SHP77 (cell line): ENCODE measurements around the gene PIEZO1.

Source experiments
- DNase-seq, 2 experiments: peaks; one replicate each; lab custom pipeline; 2025; lab: John Stamatoyannopoulos, UW

PIEZO1 gene

DNA sequence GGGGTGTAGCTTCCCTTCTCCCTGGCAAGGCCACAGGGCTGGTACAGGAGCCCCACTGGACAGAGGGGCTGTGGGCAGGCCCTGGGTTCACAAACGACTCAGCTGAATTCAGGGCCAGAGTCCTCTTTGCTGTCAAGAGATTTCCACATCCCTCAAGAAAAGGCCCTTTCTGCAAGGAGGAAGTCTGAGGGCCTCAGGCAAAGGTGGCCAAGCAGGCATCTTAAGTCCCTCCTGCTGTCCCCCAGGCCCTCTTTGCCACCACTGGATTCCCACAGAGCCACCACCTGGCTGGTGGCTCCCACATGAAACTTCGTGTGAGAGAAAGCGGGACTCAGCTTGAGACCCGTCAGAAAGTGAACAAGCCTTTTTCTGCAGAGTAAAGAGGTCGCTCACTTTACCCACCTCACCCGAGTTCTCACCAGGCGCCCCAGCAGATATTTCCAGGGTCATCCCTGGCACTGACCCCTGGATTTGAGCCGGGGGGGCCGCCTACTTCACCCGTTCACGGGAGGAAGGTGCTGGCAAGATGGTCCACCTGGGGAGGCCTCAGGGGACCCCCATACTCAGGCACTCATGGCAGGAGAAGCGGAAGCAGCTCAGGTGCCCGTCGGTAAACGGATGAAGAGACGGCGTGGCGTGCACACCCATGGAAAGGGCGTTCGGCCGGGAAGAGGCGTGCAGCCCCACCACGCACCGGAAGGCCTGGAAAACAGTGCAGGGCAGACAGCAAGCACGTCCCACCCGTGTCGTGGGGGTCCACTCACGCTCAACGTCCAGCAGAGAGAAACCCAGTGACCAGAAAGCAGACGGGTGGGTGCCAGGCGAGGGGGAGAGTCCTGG lies 82.4 kb downstream of the PIEZO1 start:
- no peak for DNase-seq

- no peak for DNase-seq
Observed at GRCh38 chr16:88701581-88702370, 83.2 kb downstream of the PIEZO1 start.

DNA sequence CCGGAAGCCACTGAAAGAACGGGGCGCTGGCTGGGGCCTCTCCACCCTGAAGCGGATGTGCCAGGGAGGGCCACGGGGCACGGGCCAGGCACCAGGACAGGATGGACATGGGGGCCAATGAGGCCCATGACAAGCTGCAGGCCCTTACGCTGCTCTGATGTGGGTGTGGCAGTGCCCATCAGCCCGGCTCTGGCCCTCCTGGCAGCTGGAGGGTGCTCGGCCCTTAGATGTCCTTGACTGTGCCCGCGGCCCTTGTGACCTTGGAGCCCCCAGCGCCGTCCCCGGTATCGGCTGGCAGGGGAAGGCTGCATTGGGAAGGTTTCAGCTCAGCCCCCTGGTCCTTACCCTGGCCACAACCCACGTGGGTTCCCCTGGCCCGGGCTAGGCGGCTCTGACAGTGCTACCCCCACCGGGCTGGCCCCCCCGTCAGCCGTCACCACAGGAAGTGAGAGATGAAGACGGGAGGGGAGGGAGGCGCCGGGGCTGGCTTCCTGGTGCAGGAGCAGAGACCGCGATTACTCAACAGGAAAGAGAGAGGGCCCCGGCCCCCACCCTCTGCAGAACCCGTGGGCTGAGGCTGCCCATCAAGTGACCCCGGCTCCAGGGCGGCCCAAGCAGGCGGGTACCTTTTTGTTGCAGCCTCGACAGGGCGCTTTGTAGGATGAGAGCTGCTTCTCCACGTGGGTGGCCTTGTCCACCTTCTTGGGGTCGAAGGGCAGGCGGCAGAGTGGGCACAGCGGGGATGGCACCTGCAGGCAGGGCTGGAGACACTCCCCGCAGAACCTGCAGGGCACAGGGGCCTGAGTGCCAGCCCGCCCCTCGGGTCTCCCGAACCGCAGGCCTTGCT lies 84.2 kb downstream of the PIEZO1 start:
- DNase-seq: no peak

DNA sequence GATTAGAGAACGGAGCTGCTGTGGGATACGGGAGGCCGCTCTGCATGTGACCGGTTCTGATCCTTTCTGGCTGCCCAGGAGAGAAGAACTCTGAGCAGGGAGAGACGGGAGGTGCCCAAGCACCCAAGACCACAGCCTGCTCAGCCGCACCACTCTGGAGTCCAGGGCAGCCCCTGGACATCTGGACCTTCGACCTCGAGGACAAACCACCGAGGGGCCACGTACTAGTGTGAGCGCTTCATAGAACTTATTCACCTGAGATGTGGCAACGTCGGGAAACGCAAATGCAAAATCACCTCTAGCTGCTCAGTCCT lies 84.7 kb downstream of the PIEZO1 start:
- no peak for DNase-seq

GRCh38 chr16:88699180-88699579 lies 85.8 kb downstream of the PIEZO1 start:
- no peak for DNase-seq

DNA sequence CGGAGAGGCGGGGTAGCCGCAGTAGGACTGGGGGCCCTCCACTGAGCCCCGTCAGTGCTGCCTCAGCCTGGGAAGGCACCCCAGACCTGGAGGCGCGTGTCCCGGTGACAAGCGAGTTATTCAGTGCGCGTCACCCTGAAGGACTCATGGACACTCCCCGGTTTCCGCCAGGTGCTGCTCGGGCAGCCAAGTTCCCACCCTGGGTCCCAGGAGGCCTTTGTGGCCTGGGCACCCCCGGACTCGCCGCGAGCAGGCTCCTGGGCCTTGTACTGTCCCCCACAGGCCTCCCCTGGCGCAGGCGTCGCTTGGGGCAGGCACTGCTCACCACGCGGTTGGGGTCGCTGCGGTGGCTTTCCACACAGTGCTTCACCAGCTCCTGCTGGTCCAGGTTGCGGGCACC lies 86.4 kb downstream of the PIEZO1 start:
- no peak for DNase-seq

DNA sequence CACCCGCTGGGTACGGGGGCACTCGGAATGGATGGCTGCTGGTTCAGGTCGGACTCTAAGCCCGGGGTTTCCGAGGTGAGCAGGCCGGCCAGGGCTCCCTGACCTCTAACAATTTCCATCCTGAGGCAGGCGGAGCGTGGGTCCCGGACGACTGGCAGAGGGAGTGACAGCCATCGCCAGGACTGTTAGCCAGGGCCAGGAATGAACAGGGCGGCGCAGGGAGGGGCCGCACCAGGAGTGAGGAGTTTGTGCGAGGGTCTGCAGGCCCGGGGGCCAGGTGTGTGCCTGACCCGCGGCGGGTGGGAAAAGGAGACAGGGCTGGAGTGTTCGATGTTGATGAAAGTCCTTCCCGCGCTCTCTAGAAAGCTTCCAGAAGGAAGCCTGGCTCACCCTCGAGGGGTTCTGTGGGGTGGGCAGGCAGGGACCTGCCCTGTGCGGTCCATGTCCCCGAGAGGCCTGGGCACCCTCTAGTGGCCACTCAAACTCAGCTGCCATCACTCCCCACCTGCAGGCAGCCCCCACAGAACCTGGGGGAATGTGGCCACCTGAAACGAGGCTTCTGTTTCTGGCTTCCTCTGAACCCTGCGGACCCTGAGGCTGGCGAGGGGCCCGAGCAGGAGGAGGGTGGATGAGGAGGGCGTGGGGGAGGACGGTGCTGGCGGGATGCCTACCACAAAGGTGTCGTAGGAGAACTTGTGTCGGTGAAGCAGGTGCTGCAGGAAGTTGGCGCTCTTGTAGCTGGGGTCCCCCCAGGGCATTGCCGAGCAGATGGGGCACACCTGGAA lies 87.0 kb downstream of the PIEZO1 start:
- DNase-seq: no peak

DNA sequence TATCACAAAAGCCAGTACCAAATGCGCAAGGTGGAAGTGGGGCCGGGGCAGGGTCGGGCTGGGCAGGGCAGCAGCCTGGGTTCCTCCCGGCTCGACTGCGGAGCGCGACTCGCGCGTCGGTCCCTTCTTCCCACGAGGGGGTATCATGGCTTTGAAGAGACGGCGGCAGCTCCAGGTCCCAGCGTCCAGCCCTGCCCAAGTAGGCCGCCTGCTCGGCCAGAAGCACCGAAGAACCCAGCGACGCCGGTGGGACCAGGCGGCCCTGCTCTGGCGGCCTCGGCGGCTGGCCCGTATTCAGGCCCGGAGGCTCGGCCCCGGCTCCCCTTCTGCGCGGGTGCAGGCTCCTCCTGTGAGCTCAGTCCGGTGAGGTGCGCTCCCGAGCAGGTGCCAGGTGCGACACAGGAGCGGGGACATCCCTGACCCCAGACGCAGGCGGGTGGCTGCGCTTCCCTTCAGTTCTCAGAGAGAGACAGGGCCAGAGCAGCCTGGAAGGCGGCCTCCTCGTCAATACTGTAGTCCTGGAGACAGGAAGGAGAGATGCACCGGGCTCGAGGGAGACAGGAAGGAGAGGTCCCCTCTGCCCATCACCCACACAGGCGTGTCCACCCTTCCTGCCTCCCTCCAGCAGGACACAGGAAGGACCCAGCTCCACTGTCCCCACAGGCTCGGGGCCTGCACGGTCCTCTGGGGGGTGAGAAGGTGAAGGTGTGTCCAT lies 87.7 kb downstream of the PIEZO1 start:
- DNase-seq: no peak

GRCh38 chr16:88696441-88696840 lies 88.6 kb downstream of the PIEZO1 start:
- DNase-seq: no peak

DNA sequence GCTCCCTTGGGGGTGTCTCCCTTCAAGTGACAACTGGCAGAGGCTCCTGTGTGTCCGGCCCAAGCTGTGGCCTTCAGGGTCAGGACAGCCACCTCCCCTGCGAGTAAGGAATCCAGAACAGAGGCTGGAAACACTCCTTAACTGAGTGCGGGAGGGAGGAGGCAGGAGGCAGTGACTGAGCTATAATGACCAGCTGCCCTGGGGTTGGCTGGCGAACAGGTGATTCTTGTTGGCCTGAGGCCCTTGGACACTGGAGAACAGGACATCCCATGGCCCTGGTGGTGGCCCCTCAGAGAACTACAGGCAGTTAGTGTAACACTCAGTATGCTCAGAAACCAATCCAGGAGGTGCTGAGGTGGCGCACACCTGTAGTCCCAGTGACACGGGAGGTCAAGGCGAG lies 89.3 kb downstream of the PIEZO1 start:
- DNase-seq: no peak

GRCh38 chr16:88695218-88695617 lies 89.8 kb downstream of the PIEZO1 start:
- DNase-seq: no peak

DNA sequence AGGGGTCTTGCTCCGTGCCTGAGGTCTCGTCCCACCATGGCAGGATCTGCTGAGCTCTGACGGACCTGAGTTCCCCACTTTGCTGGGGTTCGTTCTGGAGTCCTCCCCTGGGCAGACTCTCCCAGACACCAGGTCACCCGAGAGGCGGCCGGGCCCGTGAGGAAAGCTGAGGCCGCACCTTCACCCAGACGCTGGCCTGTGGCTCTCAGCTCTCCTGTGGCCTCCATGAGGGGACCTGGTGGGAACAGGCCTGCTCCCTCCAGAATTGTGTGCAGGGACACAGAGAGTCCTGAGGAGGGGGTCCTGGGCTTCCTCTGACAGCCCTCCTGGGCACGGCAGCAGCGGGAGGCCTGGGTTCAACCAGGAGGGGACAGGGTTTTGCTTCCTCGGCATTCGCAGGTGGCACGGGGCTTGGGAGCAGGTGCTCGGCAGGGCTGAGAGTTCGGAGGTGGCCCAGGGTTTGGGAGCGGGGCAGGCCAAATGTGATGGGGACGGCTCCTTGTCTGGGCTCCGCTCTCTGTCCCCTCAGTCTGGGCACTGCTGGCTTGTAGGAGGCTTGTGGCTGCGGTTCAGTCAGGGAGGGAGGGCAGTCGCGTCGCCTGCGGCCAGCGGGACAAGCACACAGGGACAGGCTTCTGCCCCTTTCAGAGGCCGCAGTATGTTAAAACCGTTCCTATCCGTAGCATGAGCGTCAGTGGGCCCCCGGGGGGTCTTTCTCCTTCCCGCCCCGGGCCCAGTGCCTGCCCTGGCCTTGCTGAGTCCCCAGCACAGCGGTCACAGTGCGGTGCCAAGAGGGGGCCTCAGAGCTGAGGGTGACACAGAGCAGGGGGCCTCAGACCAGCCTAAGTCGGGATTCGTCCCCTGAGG lies 90.6 kb downstream of the PIEZO1 start:
- no peak for DNase-seq

DNA sequence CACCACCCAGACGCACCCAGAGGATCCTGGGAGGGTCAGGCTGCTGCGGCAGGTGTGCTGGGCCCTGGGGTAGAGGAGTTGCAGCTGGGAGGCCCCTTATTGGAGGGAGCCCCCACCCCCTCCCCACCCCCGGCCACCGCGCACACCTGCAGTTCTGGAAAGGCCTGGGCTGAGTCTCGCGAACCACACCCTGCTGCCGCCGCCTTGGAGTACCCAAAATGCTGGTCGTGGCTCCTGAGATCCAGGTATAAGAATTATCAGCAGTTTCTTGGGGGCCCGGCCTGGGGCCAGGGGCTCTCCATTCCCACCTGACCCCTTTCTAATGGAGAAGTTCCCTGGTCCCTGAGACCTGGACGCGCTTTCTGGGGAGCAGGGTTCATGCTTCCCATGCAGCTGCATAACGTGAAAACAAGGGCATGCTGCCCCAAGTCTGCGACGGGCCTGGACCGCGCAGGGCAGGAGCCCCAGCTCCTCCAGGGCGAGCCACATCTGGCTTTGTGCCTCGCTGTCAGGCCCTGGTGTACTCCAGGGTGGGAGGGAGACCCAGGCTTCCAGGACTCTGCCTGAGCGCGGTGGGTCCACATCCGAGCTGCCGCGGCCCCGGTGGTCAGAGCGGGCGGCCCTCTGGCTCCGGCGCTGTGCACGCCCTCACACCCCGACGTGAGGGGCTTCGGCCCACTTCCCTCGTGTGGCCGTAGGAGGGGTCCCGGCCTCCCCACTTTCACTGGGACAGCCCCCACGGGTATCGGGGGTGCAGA lies 91.4 kb downstream of the PIEZO1 start:
- no peak for DNase-seq

- no peak for DNase-seq
Observed at GRCh38 chr16:88692861-88693260, 92.2 kb downstream of the PIEZO1 start.

DNA sequence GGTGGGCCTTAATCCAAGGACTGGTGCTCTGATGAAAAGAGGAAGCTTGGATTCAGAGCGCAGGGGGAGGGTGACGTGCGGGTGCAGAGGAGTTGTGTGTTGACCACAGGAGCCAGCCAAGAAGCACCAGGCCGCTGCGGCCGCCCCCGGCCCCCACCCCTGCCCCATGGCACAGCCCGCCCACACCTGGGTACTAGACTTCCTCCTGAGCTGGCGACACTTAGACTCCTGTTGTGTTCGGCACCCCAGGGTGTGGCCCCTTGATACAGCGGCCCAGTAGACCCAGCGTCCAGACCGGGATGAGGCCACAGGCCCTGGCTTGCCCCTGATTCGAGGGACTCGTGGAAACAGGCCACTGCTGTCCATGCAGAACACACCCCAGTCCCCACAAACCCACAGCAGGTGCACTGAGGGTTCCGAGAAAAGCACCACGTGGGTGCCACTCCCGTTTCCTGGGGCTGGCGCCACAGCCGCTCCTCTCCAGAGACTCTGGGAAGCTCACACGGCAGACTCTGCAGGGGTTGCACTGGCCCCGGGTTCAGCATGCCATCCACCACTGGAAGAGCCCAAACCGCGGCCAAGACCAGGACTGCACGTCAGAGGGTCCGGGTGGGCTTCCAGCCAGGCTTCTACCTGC lies 93.0 kb downstream of the PIEZO1 start:
- DNase-seq: no peak

GRCh38 chr16:88691129-88691813 lies 93.7 kb downstream of the PIEZO1 start:
- DNase-seq: no peak

- no peak for DNase-seq
Observed at GRCh38 chr16:88690341-88691128, 94.5 kb downstream of the PIEZO1 start.
